Activated T-helper 17 cell treated with anti-CD3 and anti-CD28 coated beads, Interleukin-2, amount 50 U/mL, for 72 hours (primary cell): Measurements from ENCODE around the gene SPCS1. TPM values are rescaled to one million over a fixed set of nuclear protein-coding genes. Genes with fewer than 3 reads are reported as not detected.

Experiments used
- ATAC-seq: fragments of 150-1000 bp; cut with Tn5 transposase; replicated peaks from 2 replicates; pipeline ENCODE4 v1.10.0; 2021; ENCODE audit warnings: mild to moderate bottlenecking, moderate library complexity
- H3K27ac Mint-ChIP-seq: one replicate; pipeline ENCODE4 v1.8.0; 2022; ENCODE audit warnings: mixed read lengths
- H3K27me3 Mint-ChIP-seq: one replicate; pipeline ENCODE4 v1.8.0; 2022; ENCODE audit warnings: mixed read lengths
- H3K36me3 Mint-ChIP-seq: one replicate; pipeline ENCODE4 v1.8.0; 2022; ENCODE audit warnings: low read depth, mild to moderate bottlenecking, mixed read lengths
- H3K4me1 Mint-ChIP-seq: one replicate; pipeline ENCODE4 v1.8.0; 2022; ENCODE audit warnings: mixed read lengths
- H3K4me3 Mint-ChIP-seq: one replicate; pipeline ENCODE4 v1.8.0; 2022; ENCODE audit warnings: mild to moderate bottlenecking, mixed read lengths
- H3K9me3 Mint-ChIP-seq: one replicate; pipeline ENCODE4 v1.8.0; 2022; ENCODE audit warnings: mixed read lengths
- total RNA-seq, 2 donors: library from RNA; stranded (reverse); gene quantifications; one replicate each; pipeline ENCODE4 v1.2.3, GENCODE V29; 2022

SPCS1 gene
- total RNA-seq, 2 donors from 2014 or later: 66.2 to 106 TPM

- no peaks in the 10 kb centered on the region for H3K9me3 Mint-ChIP-seq
- no peaks in the 10 kb centered on the region for H3K27me3 Mint-ChIP-seq
- H3K4me1 Mint-ChIP-seq: peaks cover 57% of the 10 kb centered on the region
- peak overlapping the region; percentile 96 for H3K27ac Mint-ChIP-seq
- peak; percentile 69 for ATAC-seq
- peak overlapping the region; percentile 95 for H3K4me3 Mint-ChIP-seq
- peaks cover 98% of the 10 kb centered on the region for H3K36me3 Mint-ChIP-seq
These were observed 20.6 kb upstream of the SPCS1 start for GRCh38 chr3:52685285-52685708.

GRCh38 chr3:52685709-52686691 is 19.9 kb upstream of the SPCS1 start, which contains the start of the genes GNL3 and PBRM1:
Gene GNL3 (plus strand): TSS chr3:52686032. CDS start chr3:52686093, 61 bp downstream.
Gene PBRM1 (minus strand): TSS chr3:52685913.
- Mint-ChIP-seq H3K27ac (peak within 1 kb of the TSS; percentile 96), H3K36me3 (peaks cover 98% of the 10 kb centered on the region), H3K27me3 (no peaks in the 10 kb centered on the region), H3K4me1 (peaks cover 55% of the 10 kb centered on the region), H3K9me3 (no peaks in the 10 kb centered on the region), H3K4me3 (peak within 1 kb of the TSS; percentile 95)
- peak; percentile 68 for ATAC-seq

GRCh38 chr3:52688266-52688665 is 17.6 kb upstream of the SPCS1 start:
- no peaks in the 10 kb centered on the region for H3K9me3 Mint-ChIP-seq
- no peaks in the 10 kb centered on the region for H3K27me3 Mint-ChIP-seq
- H3K4me1 Mint-ChIP-seq: peaks cover 49% of the 10 kb centered on the region
- H3K36me3 Mint-ChIP-seq: peaks cover 98% of the 10 kb centered on the region
- ATAC-seq: no peak
- H3K4me3 Mint-ChIP-seq: peak overlapping the region; percentile 95
- peak overlapping the region; percentile 96 for H3K27ac Mint-ChIP-seq

GRCh38 chr3:52689151-52689550 is 16.8 kb upstream of the SPCS1 start:
- peak; percentile 15 for ATAC-seq
- no peaks in the 10 kb centered on the region for H3K9me3 Mint-ChIP-seq
- peak overlapping the region; percentile 96 for H3K27ac Mint-ChIP-seq
- peaks cover 56% of the 10 kb centered on the region for H3K4me1 Mint-ChIP-seq
- peak overlapping the region; percentile 95 for H3K4me3 Mint-ChIP-seq
- H3K36me3 Mint-ChIP-seq: peaks cover 98% of the 10 kb centered on the region
- H3K27me3 Mint-ChIP-seq: no peaks in the 10 kb centered on the region

GRCh38 chr3:52690560-52690959 is 15.3 kb upstream of the SPCS1 start:
- H3K4me3 Mint-ChIP-seq: peak overlapping the region; percentile 95

GRCh38 chr3:52693071-52693470 is 12.8 kb upstream of the SPCS1 start:
- H3K36me3 Mint-ChIP-seq: peaks cover 100% of the 10 kb centered on the region
- peak overlapping the region; percentile 29 for H3K4me3 Mint-ChIP-seq
- ATAC-seq: no peak
- H3K27ac Mint-ChIP-seq: peak overlapping the region; percentile 75
- peaks cover 46% of the 10 kb centered on the region for H3K4me1 Mint-ChIP-seq
- H3K27me3 Mint-ChIP-seq: no peaks in the 10 kb centered on the region
- H3K9me3 Mint-ChIP-seq: no peaks in the 10 kb centered on the region

More at GRCh38 chr3:52690560-52690959, 15.3 kb upstream of the SPCS1 start:
- H3K27ac Mint-ChIP-seq: peak overlapping the region; percentile 96
- H3K4me1 Mint-ChIP-seq: peaks cover 51% of the 10 kb centered on the region
- peaks cover 100% of the 10 kb centered on the region for H3K36me3 Mint-ChIP-seq
- no peaks in the 10 kb centered on the region for H3K27me3 Mint-ChIP-seq
- no peaks in the 10 kb centered on the region for H3K9me3 Mint-ChIP-seq
- ATAC-seq: no peak

GRCh38 chr3:52694528-52695189 is 11.2 kb upstream of the SPCS1 start:
- Mint-ChIP-seq H3K9me3 (no peaks in the 10 kb centered on the region), H3K4me1 (peaks cover 30% of the 10 kb centered on the region), H3K36me3 (peaks cover 97% of the 10 kb centered on the region), H3K27ac (no peak overlapping the region), H3K4me3 (peak overlapping the region; percentile 29), H3K27me3 (no peaks in the 10 kb centered on the region)
- ATAC-seq: peak; percentile 61

- H3K4me3 Mint-ChIP-seq: no peak overlapping the region
- peaks cover 90% of the 10 kb centered on the region for H3K36me3 Mint-ChIP-seq
- no peaks in the 10 kb centered on the region for H3K27me3 Mint-ChIP-seq
- peaks cover 22% of the 10 kb centered on the region for H3K4me1 Mint-ChIP-seq
- peak overlapping the region; percentile 44 for H3K27ac Mint-ChIP-seq
- no peak for ATAC-seq
- H3K9me3 Mint-ChIP-seq: no peaks in the 10 kb centered on the region
These were observed 9.9 kb upstream of the SPCS1 start for GRCh38 chr3:52695798-52696671.

- H3K27ac Mint-ChIP-seq: peak overlapping the region; percentile 28
- peaks cover 80% of the 10 kb centered on the region for H3K36me3 Mint-ChIP-seq
- H3K4me1 Mint-ChIP-seq: peaks cover 22% of the 10 kb centered on the region
- ATAC-seq: no peak
- no peak overlapping the region for H3K4me3 Mint-ChIP-seq
- no peaks in the 10 kb centered on the region for H3K9me3 Mint-ChIP-seq
- no peaks in the 10 kb centered on the region for H3K27me3 Mint-ChIP-seq
These were observed 8.9 kb upstream of the SPCS1 start for GRCh38 chr3:52696830-52697631.

GRCh38 chr3:52697632-52697965 is 8.3 kb upstream of the SPCS1 start:
- H3K4me1 Mint-ChIP-seq: peaks cover 22% of the 10 kb centered on the region
- peaks cover 74% of the 10 kb centered on the region for H3K36me3 Mint-ChIP-seq
- no peak for ATAC-seq

GRCh38 chr3:52703341-52703740 is 2.6 kb upstream of the SPCS1 start:
- peaks cover 14% of the 10 kb centered on the region for H3K4me1 Mint-ChIP-seq
- H3K36me3 Mint-ChIP-seq: peaks cover 29% of the 10 kb centered on the region
- H3K27me3 Mint-ChIP-seq: no peaks in the 10 kb centered on the region
- no peaks in the 10 kb centered on the region for H3K9me3 Mint-ChIP-seq
- H3K4me3 Mint-ChIP-seq: peak overlapping the region; percentile 98
- ATAC-seq: no peak
- no peak overlapping the region for H3K27ac Mint-ChIP-seq

More at GRCh38 chr3:52697632-52697965, 8.3 kb upstream of the SPCS1 start:
- Mint-ChIP-seq H3K9me3 (no peaks in the 10 kb centered on the region), H3K4me3 (no peak overlapping the region), H3K27ac (peak overlapping the region; percentile 28), H3K27me3 (no peaks in the 10 kb centered on the region)

GRCh38 chr3:52704611-52705437 is 1.1 kb upstream of the SPCS1 start:
- H3K4me3 Mint-ChIP-seq: peak overlapping the region; percentile 98
- H3K9me3 Mint-ChIP-seq: no peaks in the 10 kb centered on the region
- H3K27ac Mint-ChIP-seq: peak overlapping the region; percentile 93
- peak; percentile 1 for ATAC-seq
- peaks cover 32% of the 10 kb centered on the region for H3K36me3 Mint-ChIP-seq
- H3K27me3 Mint-ChIP-seq: no peaks in the 10 kb centered on the region
- peaks cover 14% of the 10 kb centered on the region for H3K4me1 Mint-ChIP-seq

GRCh38 chr3:52705438-52705687 is 543 bp upstream of the SPCS1 start:
- H3K4me3 Mint-ChIP-seq: peak overlapping the region; percentile 98
- no peaks in the 10 kb centered on the region for H3K9me3 Mint-ChIP-seq
- H3K36me3 Mint-ChIP-seq: peaks cover 33% of the 10 kb centered on the region
- H3K27ac Mint-ChIP-seq: peak overlapping the region; percentile 93
- no peak for ATAC-seq
- H3K4me1 Mint-ChIP-seq: peaks cover 14% of the 10 kb centered on the region
- H3K27me3 Mint-ChIP-seq: no peaks in the 10 kb centered on the region
